HEK293T (cell line): Measurements from ENCODE around the gene HTRA1.

ENCODE experiments used
- CTCF ChIA-PET: fragments of 350-600 bp; formaldehyde crosslinking; extraction: SDS; loops from one replicate; lab custom pipeline; 2021; ENCODE audit warnings: antibody characterized with exemption, inconsistent platforms; lab: Yijun Ruan, JAX
- POLR2A ChIA-PET: fragments of 350-600 bp; formaldehyde crosslinking; extraction: SDS; loops from one replicate; lab custom pipeline; 2020; ENCODE audit warnings: antibody characterized with exemption, inconsistent platforms; lab: Yijun Ruan, JAX
- DNase-seq: peaks from one replicate; pipeline ENCODE4 v3.0.0; 2012; ENCODE audit warnings: mixed read lengths; ENCODE audit errors: extremely low spot score
- ARNT ChIP-seq: fragments of 450-650 bp; IDR thresholded peaks from 2 replicates; pipeline ENCODE4 v1.6.1; 2017; ENCODE audit warnings: mild to moderate bottlenecking
- BHLHE40 ChIP-seq: fragments of 450-650 bp; IDR thresholded peaks from 2 replicates; pipeline ENCODE4 v1.6.1; 2016; ENCODE audit warnings: mild to moderate bottlenecking, moderate library complexity, borderline replicate concordance
- CTBP1 ChIP-seq: fragments of 450-650 bp; IDR thresholded peaks from 2 replicates; pipeline ENCODE4 v1.6.1; 2016; ENCODE audit warnings: borderline replicate concordance
- ELF4 ChIP-seq: fragments of 450-650 bp; IDR thresholded peaks from 2 replicates; pipeline ENCODE4 v1.6.1; 2017; ENCODE audit warnings: antibody characterized with exemption
- FOXA1 ChIP-seq: fragments of 450-650 bp; IDR thresholded peaks from 2 replicates; pipeline ENCODE4 v1.6.1; 2016; ENCODE audit warnings: mild to moderate bottlenecking
- FOXK2 ChIP-seq: fragments of 450-650 bp; IDR thresholded peaks from 2 replicates; pipeline ENCODE4 v1.6.1; 2016; ENCODE audit warnings: mild to moderate bottlenecking
- FOXM1 ChIP-seq: fragments of 450-650 bp; IDR thresholded peaks from 2 replicates; pipeline ENCODE4 v1.6.1; 2017; ENCODE audit warnings: mild to moderate bottlenecking, borderline replicate concordance
- HDGF ChIP-seq: fragments of 450-650 bp; IDR thresholded peaks from 2 replicates; pipeline ENCODE4 v1.6.1; 2017; ENCODE audit warnings: antibody characterized with exemption, borderline replicate concordance
- L3MBTL2 ChIP-seq: fragments of 450-650 bp; conservative IDR thresholded peaks from 2 replicates; pipeline ENCODE4 v1.6.1; 2016; ENCODE audit warnings: mild to moderate bottlenecking
- LEF1 ChIP-seq: fragments of 450-650 bp; IDR thresholded peaks from 2 replicates; pipeline ENCODE4 v1.6.1; 2017; ENCODE audit warnings: mild to moderate bottlenecking, borderline replicate concordance
- NFRKB ChIP-seq: fragments of 450-650 bp; IDR thresholded peaks from 2 replicates; pipeline ENCODE4 v1.6.1; 2016; ENCODE audit warnings: mild to moderate bottlenecking, moderate library complexity
- PKNOX1 ChIP-seq: fragments of 450-650 bp; IDR thresholded peaks from 2 replicates; pipeline ENCODE4 v1.6.1; 2016
- SP1 ChIP-seq: fragments of 450-650 bp; IDR thresholded peaks from 2 replicates; pipeline ENCODE4 v1.6.1; 2017
- SUZ12 ChIP-seq: fragments of 450-650 bp; IDR thresholded peaks from 2 replicates; pipeline ENCODE4 v1.6.1; 2016; ENCODE audit warnings: mild to moderate bottlenecking
- TARDBP ChIP-seq: fragments of 450-650 bp; IDR thresholded peaks from 2 replicates; pipeline ENCODE4 v1.6.1; 2016
- ZNF384 ChIP-seq: fragments of 450-650 bp; IDR thresholded peaks from 2 replicates; pipeline ENCODE4 v1.6.1; 2016

The HTRA1 gene

DNA sequence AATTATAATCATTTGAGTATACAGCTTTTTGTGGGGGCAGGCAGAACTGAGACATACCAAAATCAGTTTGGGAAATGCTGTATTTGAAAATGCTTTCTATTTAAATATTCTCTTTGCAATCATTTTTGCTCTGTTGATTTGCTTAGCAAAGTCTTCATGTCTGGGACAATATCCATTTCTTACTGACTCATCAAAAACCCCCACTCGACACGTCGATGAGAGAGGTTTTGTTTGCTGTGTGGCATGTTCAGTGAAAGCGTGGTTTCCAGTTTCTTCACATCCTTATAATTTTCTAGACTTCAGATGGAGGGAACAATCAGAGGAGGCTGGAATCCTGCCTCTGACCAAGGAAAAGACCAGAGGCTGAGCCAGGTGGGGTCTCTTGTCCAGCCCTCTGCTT, 28.9 kb downstream of the HTRA1 start:
- ChIA-PET POLR2A (no interaction called here), CTCF (no interaction called here)
- TF ChIP-seq NFRKB: no peak
- TF ChIP-seq ARNT: no peak
- TF ChIP-seq ELF4: no peak
- no peak for TF ChIP-seq CTBP1
- TF ChIP-seq FOXA1: no peak
- no peak for TF ChIP-seq BHLHE40
- TF ChIP-seq FOXM1: no peak
- no peak for TF ChIP-seq FOXK2
- no peak for TF ChIP-seq LEF1
- DNase-seq: no peak

DNA sequence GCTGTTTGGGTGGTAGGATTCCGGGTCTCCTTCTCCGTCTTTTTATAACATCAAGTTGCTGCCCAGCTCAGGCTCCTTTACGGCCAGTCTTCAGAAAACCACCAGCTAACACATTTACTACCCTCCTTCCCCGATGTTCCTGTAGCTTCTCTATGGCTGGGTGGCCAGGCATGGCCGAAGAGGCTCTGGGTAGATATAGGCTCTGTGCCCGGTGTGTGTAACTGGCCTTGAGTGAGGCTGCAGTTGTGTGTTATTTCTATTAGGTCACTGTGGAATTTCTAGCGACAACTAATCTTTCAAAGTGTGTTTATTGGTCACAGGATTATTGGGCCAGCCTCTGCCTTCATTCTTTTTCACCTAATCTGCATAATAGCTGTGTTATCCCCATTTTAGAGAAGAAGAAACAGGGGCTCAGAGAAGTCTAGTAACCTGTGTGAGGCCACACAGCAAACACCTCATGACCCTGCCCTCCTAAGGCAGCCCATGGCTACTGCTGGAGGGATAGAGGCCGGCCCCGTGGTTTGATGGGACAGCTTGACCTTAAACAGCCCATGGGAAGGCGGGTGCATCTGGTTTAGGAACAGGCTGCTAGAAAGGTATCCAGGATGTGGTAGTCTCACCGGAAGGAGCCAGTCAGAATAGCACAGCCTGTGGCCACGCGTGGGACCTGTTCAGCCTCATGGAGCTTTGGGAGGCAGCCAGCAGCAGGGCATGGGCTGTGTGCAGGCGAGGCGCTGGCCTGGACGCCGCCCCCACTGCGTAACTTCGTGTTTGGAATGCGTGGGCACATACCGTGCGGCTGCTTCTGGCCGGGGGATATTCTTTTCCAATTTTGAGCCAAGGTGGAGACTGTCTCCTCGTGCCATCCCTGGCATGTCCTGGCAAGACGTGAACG, 29.7 kb downstream of the HTRA1 start:
- CTCF ChIA-PET: no interaction called here
- POLR2A ChIA-PET: no interaction called here
- DNase-seq: no peak
- TF ChIP-seq TARDBP: no peak
- TF ChIP-seq ELF4: no peak
- TF ChIP-seq FOXM1: no peak
- TF ChIP-seq BHLHE40: no peak
- no peak for TF ChIP-seq SP1
- TF ChIP-seq PKNOX1: no peak
- TF ChIP-seq CTBP1: no peak
- TF ChIP-seq L3MBTL2: no peak
- TF ChIP-seq HDGF: no peak
- TF ChIP-seq FOXA1: no peak

GRCh38 chr10:122492006-122492405, 30.7 kb downstream of the HTRA1 start:
- CTCF ChIA-PET: interaction anchor here (0.6 kb wide), 1 partner anchor 238 kb away, joined by 3 read pairs; no protein-coding TSS in a partner anchor
- POLR2A ChIA-PET: no interaction called here
- TF ChIP-seq SUZ12: no peak
- TF ChIP-seq L3MBTL2: no peak
- no peak for TF ChIP-seq BHLHE40
- no peak for TF ChIP-seq FOXM1
- no peak for TF ChIP-seq FOXA1
- TF ChIP-seq TARDBP: no peak
- TF ChIP-seq FOXK2: no peak
- no peak for TF ChIP-seq HDGF
- no peak for TF ChIP-seq ARNT
- TF ChIP-seq ZNF384: no peak
- no peak for TF ChIP-seq ELF4
- TF ChIP-seq SP1: no peak
- no peak for TF ChIP-seq CTBP1
- TF ChIP-seq LEF1: no peak
- TF ChIP-seq NFRKB: no peak
- no peak for TF ChIP-seq PKNOX1
- DNase-seq: no peak

GRCh38 chr10:122492999-122493481, 31.7 kb downstream of the HTRA1 start:
- ChIA-PET CTCF (no interaction called here), POLR2A (no interaction called here)
- TF ChIP-seq SP1: no peak
- no peak for TF ChIP-seq FOXM1
- no peak for TF ChIP-seq L3MBTL2
- TF ChIP-seq BHLHE40: no peak
- TF ChIP-seq NFRKB: no peak
- TF ChIP-seq ZNF384: no peak
- no peak for TF ChIP-seq ELF4
- no peak for TF ChIP-seq FOXK2
- TF ChIP-seq ARNT: no peak
- TF ChIP-seq FOXA1: no peak
- no peak for TF ChIP-seq SUZ12
- no peak for DNase-seq

DNA sequence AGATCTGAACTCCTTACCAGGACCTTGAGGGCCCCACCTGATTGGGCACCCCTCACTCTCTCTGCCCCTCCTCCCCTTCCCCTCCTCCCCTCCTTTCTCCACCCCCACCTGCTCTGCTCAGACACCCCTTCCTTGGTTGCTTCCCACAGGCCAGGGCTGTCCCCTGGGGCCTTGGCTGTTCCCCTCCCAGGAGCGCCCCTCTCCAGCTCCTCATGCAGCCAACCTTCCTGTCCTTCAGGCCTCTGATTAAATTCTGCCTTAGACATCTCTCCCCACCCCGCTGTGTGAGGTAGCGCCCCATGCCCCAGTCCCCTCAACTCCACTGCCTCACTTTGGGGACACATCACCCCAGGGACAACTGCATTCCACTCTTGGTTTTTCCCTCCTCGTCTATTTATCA, 32.4 kb downstream of the HTRA1 start:
- CTCF ChIA-PET: no interaction called here
- no peak for DNase-seq
- POLR2A ChIA-PET: no interaction called here
- TF ChIP-seq NFRKB: no peak
- TF ChIP-seq ARNT: no peak
- no peak for TF ChIP-seq CTBP1
- TF ChIP-seq L3MBTL2: no peak
- TF ChIP-seq FOXK2: no peak
- TF ChIP-seq ELF4: no peak
- TF ChIP-seq LEF1: no peak
- TF ChIP-seq PKNOX1: no peak
- TF ChIP-seq FOXA1: no peak
- TF ChIP-seq FOXM1: no peak
- no peak for TF ChIP-seq ZNF384
